ENCODE results near the gene SCAF8.

Gene SCAF8

GRCh38 chr6:154815938-154816820 is 83.0 kb downstream of the SCAF8 start:
- Histone ChIP-seq H4K20me1 (ENCODE audit: low read depth, low read length) (no peaks in the 10 kb centered on the region), H3K27me3 (ENCODE audit: low read length) (no peaks in the 10 kb centered on the region), H3F3A (ENCODE audit: insufficient read depth) (peaks cover 47% of the 10 kb centered on the region), H3K9me3 (ENCODE audit: insufficient read depth, low read length) (no peaks in the 10 kb centered on the region), H3K27ac (ENCODE audit: low read depth, low read length) (peak overlapping the region; percentile 92), H3K79me2 (ENCODE audit: insufficient read depth, low read length) (0 out of 2 replicates have a peak, but pooled peaks cover 12% of the 10 kb centered on the region), H3K4me3 (ENCODE audit: insufficient read depth, low read length, poor library complexity, severe bottlenecking) (no peak overlapping the region), H3K9ac (ENCODE audit: low read length) (no peak overlapping the region), H3K36me3 (ENCODE audit: low read length) (peaks cover 66% of the 10 kb centered on the region), H3K4me2 (ENCODE audit: low read depth, low read length, poor library complexity, severe bottlenecking) (peak overlapping the region; percentile 58), H2AFZ (ENCODE audit: low read depth, low read length, severe bottlenecking) (no peak overlapping the region), H3K9me2 (replicated peaks; ENCODE audit: insufficient read depth, low read length) (no peaks in the 10 kb centered on the region)
- TF ChIP-seq EZH2phosphoT487 (conservative IDR thresholded peaks at IDR 0.05; ENCODE audit: low read length) (no peak), CTCF (IDR thresholded peaks at IDR 0.05; ENCODE audit: insufficient read depth, low read length, poor library complexity, severe bottlenecking) (no peak)

GRCh38 chr6:154821099-154821498 is 87.9 kb downstream of the SCAF8 start:
- H3K36me3 ChIP-seq (ENCODE audit: low read length), result peaks cover 75% of the 10 kb centered on the region
- no peaks in the 10 kb centered on the region for H3K9me2 ChIP-seq (replicated peaks; ENCODE audit: insufficient read depth, low read length)
- no peaks in the 10 kb centered on the region for H3K27me3 ChIP-seq (ENCODE audit: low read length)
- no peak overlapping the region for H3K9ac ChIP-seq (ENCODE audit: low read length)
- H3K79me2 ChIP-seq (ENCODE audit: insufficient read depth, low read length), result peaks cover 12% of the 10 kb centered on the region; the same call in 1 of the 2 replicates
- H3K27ac ChIP-seq (ENCODE audit: low read depth, low read length), result no peak overlapping the region
- H2AFZ ChIP-seq (ENCODE audit: low read depth, low read length, severe bottlenecking), result no peak overlapping the region
- H3K4me3 ChIP-seq (ENCODE audit: insufficient read depth, low read length, poor library complexity, severe bottlenecking), result no peak overlapping the region
- no peaks in the 10 kb centered on the region for H3K9me3 ChIP-seq (ENCODE audit: insufficient read depth, low read length)
- H4K20me1 ChIP-seq (ENCODE audit: low read depth, low read length), result no peaks in the 10 kb centered on the region
- no peak for TF ChIP-seq EZH2phosphoT487 (conservative IDR thresholded peaks at IDR 0.05; ENCODE audit: low read length)
- H3F3A ChIP-seq (ENCODE audit: insufficient read depth), result peaks cover 12% of the 10 kb centered on the region; the same call in 1 of the 2 replicates
- H3K4me2 ChIP-seq (ENCODE audit: low read depth, low read length, poor library complexity, severe bottlenecking), result no peak overlapping the region

- TF ChIP-seq CTCF (IDR thresholded peaks at IDR 0.05; ENCODE audit: insufficient read depth, low read length, poor library complexity, severe bottlenecking) (no peak), EZH2phosphoT487 (conservative IDR thresholded peaks at IDR 0.05; ENCODE audit: low read length) (no peak)
- no peak overlapping the region for H3K4me2 ChIP-seq (ENCODE audit: low read depth, low read length, poor library complexity, severe bottlenecking)
- H3K27me3 ChIP-seq (ENCODE audit: low read length), result no peaks in the 10 kb centered on the region
- no peak overlapping the region for H3K27ac ChIP-seq (ENCODE audit: low read depth, low read length)
- peaks cover 69% of the 10 kb centered on the region for H3K36me3 ChIP-seq (ENCODE audit: low read length)
- no peak overlapping the region for H3K4me3 ChIP-seq (ENCODE audit: insufficient read depth, low read length, poor library complexity, severe bottlenecking)
- H3K9ac ChIP-seq (ENCODE audit: low read length), result no peak overlapping the region
- H4K20me1 ChIP-seq (ENCODE audit: low read depth, low read length), result no peaks in the 10 kb centered on the region
- H3F3A ChIP-seq (ENCODE audit: insufficient read depth), result peaks cover 11% of the 10 kb centered on the region; the same call in 1 of the 2 replicates
- no peaks in the 10 kb centered on the region for H3K9me3 ChIP-seq (ENCODE audit: insufficient read depth, low read length)
- H2AFZ ChIP-seq (ENCODE audit: low read depth, low read length, severe bottlenecking), result no peak overlapping the region
- H3K79me2 ChIP-seq (ENCODE audit: insufficient read depth, low read length), result peaks cover 12% of the 10 kb centered on the region; the same call in 1 of the 2 replicates
- no peaks in the 10 kb centered on the region for H3K9me2 ChIP-seq (replicated peaks; ENCODE audit: insufficient read depth, low read length)
These were observed 88.4 kb downstream of the SCAF8 start for GRCh38 chr6:154821638-154822037.

Data from SU-DHL-6 (cell line).